Glomerular endothelial cell (primary cell): ENCODE measurements around the gene DYNC1LI2. TPM values are rescaled to one million over a fixed set of nuclear protein-coding genes. Genes with fewer than 3 reads are reported as not detected.
"Not testable (repeated sequence)": the region's sequence is repeated elsewhere in the genome, so short reads cannot be mapped to it uniquely, and the experiment has no call there.

Experiments used
- DNase-seq: peaks from one replicate; pipeline ENCODE4 v3.0.0-alpha.2; 2011; ENCODE audit warnings: low read depth, low spot score; ENCODE audit errors: extremely low read depth
- total RNA-seq: library from RNA; depleted of rRNA; stranded (reverse); fragments of >200 nt; gene quantifications from 2 replicates; pipeline ENCODE4 v1.2.3, GENCODE V29; 2015

The DYNC1LI2 gene
- total RNA-seq, result 98.3 and 147 TPM in 2 replicates

GRCh38 chr16:66751303-66751991, at the start of gene DYNC1LI2:
TSS of gene DYNC1LI2 (minus strand) at chr16:66751609. CDS start at chr16:66751591, 18 bp downstream.
- no peak for DNase-seq

DNA sequence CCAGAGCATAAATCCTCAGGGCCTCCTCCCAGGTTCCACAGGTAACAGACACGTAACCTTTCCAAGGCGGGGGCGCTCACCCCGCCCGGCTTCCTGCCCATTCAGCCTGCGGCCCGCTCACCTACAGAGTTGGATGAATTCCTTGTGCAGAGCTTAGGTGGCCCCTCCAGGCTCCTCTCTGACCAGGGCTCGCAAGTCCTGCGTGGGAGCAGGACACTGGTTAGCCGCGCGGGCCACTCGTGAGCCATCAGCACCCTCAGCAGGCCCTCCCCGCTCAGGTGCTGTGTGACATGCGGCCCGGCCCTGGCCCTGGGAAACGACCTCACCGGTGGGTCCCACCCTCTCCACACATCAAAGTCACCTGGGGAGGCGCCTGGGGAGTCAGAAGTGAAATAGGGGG, 49.4 kb upstream of the DYNC1LI2 start:
- no peak for DNase-seq

DNA sequence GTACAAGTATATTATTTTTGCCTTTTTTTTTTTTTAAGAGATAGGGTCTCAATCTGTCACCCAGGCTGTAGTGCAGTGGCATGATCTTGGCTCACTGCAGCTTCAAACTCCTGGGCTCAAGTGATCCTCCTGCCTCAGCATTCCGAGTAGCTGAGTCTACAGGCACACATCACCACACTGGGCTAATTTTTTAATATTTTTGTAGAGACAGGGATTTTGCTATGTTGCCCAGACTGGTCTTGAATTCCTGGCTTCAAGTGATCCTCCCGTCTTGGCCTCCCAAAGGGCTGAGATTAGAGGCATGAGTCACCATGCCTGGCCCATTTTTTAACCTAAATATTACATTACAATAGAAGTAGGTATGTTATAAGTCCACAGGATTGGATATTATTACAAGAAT, 46.8 kb upstream of the DYNC1LI2 start:
- DNase-seq, result no peak

DNA sequence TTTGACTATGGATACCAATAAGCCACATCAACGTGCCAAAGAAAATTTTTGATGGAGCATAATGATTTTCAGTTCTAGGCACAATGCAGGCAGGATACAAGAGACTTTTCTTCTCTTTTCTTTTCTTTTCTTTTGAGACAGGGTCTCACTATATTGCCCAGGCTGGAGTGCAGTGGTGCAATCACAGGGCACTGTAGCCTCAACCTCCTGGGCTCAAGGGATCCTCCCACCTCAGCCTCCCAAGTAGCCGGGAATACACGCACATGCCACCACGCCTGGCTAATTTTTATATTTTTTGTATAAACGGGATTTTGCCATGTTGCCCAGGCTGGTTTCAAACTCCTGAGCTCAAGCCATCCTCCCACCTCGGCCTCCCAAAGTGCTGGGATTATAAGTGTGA, 42.6 kb upstream of the DYNC1LI2 start:
- not testable (repeated sequence) for DNase-seq

GRCh38 chr16:66790130-66790733, 38.8 kb upstream of the DYNC1LI2 start:
- no peak for DNase-seq

- no peak for DNase-seq
Measured at GRCh38 chr16:66787427-66787826, 36.0 kb upstream of the DYNC1LI2 start.

DNA sequence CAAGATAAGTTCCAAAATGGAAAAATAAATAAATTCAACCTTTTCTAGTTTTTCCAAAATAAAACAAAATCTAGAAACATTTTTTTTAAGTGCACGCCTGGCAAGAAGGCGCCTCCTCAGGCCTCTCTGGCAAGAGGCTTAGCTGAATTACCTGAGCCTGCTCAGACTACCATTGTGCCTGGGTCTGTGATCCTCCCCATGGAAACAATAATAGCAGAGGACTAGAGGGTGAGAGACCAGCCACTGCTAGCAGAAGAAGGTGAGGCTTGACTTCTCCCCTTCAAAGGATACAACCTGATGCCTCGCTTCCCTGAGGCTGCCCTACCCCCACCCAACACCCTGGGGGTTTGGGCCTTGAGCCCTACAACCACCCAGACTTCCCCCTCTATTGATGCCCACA, 35.1 kb upstream of the DYNC1LI2 start:
- DNase-seq, result no peak

DNA sequence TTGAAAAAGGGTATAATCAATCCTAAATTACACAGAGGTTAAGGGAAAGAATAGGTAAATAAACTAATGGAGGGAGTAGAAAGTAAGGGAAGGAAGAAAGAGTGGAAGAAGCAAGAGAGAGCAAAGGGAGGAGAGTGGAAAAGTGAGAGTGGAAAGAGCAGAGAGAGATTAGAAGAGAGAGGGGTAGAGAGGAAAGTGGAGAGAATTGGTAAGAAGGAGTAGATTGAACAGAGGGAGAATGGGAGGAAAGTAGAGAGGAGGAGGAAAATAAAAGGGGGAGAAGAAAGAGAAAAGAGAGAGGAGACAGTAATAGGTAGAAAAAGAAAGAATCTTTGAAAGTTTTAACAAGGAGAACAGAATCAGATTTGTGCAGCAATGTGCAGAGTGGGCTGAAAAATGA, 25.0 kb upstream of the DYNC1LI2 start:
- DNase-seq, result no peak

DNA sequence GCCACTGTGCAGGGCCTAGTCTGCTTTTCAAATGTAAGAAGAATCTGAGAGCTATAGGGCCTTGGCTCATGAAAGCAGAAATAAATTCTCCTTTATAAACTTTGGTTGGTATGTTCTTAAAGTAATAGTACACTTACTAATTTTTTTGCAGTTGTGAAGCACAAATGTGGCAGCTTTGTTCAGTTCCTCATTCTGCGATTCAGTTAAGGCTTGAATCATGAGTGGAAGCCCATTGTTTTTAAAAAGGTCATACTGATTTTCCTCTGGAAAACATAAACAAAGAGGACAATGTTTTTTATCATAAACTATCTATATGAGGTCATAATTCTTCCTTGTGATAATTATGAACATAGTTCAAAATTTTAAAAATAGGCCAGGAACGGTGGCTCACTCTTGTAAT, 23.6 kb upstream of the DYNC1LI2 start:
- DNase-seq, result no peak

GRCh38 chr16:66758086-66758485, 6.7 kb upstream of the DYNC1LI2 start:
- no peak for DNase-seq

GRCh38 chr16:66754819-66755218, 3.4 kb upstream of the DYNC1LI2 start:
- no peak for DNase-seq

GRCh38 chr16:66754211-66754610, 2.8 kb upstream of the DYNC1LI2 start:
- no peak for DNase-seq

GRCh38 chr16:66752958-66753357, 1.5 kb upstream of the DYNC1LI2 start:
- no peak for DNase-seq

DNA sequence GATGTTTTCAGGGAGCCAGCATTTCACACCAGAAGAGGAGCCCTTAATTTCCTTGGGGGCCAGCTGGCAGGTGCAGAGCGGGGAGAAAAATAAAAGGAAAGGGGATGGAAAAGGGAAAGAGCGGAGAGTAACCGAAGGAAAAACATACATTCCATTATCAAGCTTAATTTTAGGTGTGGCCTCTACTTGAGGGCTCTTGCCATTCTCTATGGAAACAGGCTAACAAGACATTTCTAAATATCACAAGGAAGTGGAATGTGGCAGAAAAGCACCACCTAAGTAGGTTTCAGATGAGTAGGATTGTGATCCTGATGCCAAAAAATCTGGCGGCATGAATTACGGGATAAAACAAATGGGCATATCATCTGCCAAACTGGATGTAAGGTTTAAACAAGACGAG, 970 bp upstream of the DYNC1LI2 start:
- no peak for DNase-seq

- no peak for DNase-seq
Measured at GRCh38 chr16:66751992-66752322, 548 bp upstream of the DYNC1LI2 start.

- no peak for DNase-seq
Measured at GRCh38 chr16:66751053-66751302, 431 bp downstream of the DYNC1LI2 start.

DNA sequence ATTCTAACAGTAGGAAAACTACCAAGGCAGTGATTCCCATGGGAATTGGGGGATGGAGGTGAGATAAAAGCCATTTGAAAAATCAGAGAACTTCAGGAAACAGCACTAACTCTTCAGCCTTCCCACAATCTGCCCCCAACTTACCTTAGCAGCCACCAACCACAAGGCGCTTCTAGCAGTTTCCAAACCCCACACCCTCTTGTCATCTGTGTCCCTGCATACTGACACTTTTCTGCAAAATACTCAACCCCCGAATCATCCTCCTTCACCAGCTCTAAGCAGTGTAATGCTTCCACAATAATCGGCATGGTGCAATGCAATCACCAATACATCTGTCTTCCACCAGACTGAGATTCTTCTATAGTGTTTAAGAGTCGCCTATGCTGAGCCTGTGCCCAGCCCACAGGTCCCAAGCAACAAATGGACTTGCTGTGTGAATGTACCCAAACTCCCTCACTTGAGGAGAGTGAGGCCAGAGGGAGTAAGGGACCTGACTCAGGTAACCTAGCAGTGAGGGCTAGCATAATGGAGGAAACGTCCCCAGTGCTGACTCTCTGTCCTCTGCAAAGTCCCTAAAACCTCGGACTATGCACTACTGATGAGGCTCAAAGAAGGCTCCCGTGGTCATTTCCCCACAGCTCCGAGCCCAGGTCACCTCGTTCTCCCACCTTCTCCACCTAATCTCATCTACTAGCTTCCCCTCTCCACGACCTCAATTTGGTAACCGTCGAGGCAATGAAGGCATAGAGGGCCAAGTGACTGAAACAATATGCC, 943 bp downstream of the DYNC1LI2 start:
- no peak for DNase-seq

GRCh38 chr16:66746682-66747081, 4.7 kb downstream of the DYNC1LI2 start:
- no peak for DNase-seq

DNA sequence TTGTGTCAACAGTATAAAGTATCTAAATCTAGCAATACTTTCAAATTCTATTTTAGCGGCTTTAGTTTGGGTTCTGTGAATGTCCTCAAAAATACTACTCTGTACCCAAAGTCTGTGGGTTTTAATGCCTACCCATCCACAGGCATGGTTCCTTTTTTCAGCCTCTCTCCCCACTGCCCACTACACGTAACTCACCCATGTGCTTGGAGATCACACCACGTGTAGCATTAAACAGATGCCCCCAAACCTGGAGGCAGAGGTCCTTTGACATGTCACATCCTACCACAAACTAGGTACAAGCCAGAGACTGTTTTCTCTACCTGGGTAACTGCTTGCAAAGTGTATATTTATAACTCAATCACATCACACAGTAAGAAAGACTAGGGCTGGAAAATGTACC, 5.4 kb downstream of the DYNC1LI2 start:
- DNase-seq, result no peak

DNA sequence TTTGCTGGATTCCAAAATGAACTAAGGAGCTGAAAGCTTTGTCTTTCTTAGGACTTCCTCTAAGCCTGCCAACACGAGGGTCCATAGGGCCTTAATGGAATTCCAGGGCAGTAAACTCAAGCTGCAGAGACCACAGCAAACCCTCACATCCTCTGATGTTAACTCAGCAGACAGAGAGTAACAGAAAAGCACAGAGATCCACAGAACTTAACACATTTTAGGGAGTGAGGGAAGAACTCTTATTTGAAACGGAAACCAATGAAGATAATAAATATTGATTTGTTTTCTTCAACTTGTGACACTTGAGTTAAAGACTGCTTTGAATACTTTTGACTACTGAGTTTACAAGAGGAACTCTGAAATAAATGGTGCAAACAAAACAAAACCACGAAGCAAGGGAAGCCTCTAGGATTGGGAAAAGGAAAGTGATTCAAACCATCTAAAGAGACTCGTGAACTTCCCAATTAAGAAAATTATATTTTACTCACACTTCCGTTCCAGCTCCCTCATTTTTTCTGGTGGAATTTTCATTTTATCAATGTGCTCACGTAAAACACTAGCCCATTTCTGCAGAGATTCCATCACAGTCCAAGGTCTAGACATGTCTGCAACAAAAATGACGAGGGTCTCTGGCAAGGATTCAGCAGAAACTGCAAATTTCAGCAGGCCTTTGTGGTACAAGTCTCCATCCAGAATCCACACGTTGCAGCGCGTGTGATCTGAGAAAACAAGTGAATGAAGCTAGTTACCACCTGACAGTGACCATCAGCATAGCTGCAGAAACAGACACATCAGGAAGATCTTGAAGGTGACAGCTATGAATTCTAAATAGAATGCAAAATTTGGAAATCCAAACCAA, 9.2 kb downstream of the DYNC1LI2 start:
- no peak for DNase-seq

- peak; percentile 57 for DNase-seq
Measured at GRCh38 chr16:66741169-66741900, 10.1 kb downstream of the DYNC1LI2 start.
